Chondrocyte (in vitro differentiated cells): ENCODE measurements around the gene MRPL52. TPM values are rescaled to one million over a fixed set of nuclear protein-coding genes. Genes with fewer than 3 reads are reported as not detected.

Source experiments
- DNase-seq: peaks from one replicate; pipeline ENCODE4 v3.0.0; 2021; ENCODE audit warnings: mixed read lengths, low spot score
- H3K27ac Mint-ChIP-seq: one replicate; pipeline ENCODE4 v1.8.0; 2021; ENCODE audit warnings: mild to moderate bottlenecking, moderate library complexity, mixed read lengths; ENCODE audit not compliant: unreplicated experiment
- H3K27me3 Mint-ChIP-seq: 2 replicates; pipeline ENCODE4 v1.8.0; 2021; ENCODE audit warnings: low read depth, mixed read lengths
- H3K36me3 Mint-ChIP-seq: 2 replicates; pipeline ENCODE4 v1.8.0; 2021; ENCODE audit warnings: low read depth, mixed read lengths
- H3K4me1 Mint-ChIP-seq: 2 replicates; pipeline ENCODE4 v1.8.0; 2021; ENCODE audit warnings: low read depth, mild to moderate bottlenecking, mixed read lengths
- H3K4me3 Mint-ChIP-seq: one replicate; pipeline ENCODE4 v1.8.0; 2021; ENCODE audit warnings: mild to moderate bottlenecking, moderate library complexity, mixed read lengths; ENCODE audit not compliant: unreplicated experiment
- H3K9me3 Mint-ChIP-seq: 2 replicates; pipeline ENCODE4 v1.8.0; 2021; ENCODE audit warnings: low read depth, mixed read lengths
- CTCF ChIP-seq: fragments of 200-600 bp; sonication (generic); IDR thresholded peaks from 2 replicates; pipeline ENCODE4 v1.5.0; 2021; ENCODE audit warnings: antibody characterized with exemption, mild to moderate bottlenecking, moderate library complexity
- total RNA-seq: library from RNA; stranded (reverse); gene quantifications from 3 replicates; pipeline ENCODE4 v1.2.1, GENCODE V29; 2021

The MRPL52 gene
- total RNA-seq, 1 donor from 2014 or later, result 71.5 TPM

- H3K27me3 Mint-ChIP-seq, result no peaks in the 10 kb centered on the region
- no peaks in the 10 kb centered on the region for H3K9me3 Mint-ChIP-seq
- H3K4me1 Mint-ChIP-seq, result peaks cover 22% of the 10 kb centered on the region
- TF ChIP-seq CTCF, result no peak
- peak overlapping the region; percentile 96 for H3K27ac Mint-ChIP-seq
- H3K36me3 Mint-ChIP-seq, result peaks cover 1% of the 10 kb centered on the region
- no peak for DNase-seq
- H3K4me3 Mint-ChIP-seq, result peak overlapping the region; percentile 97
These were observed 840 bp downstream of the MRPL52 start for GRCh38 chr14:22830443-22831010.

GRCh38 chr14:22835505-22835904 is 5.8 kb downstream of the MRPL52 start:
- Mint-ChIP-seq H3K36me3 (peaks cover 16% of the 10 kb centered on the region), H3K27me3 (no peaks in the 10 kb centered on the region), H3K9me3 (no peaks in the 10 kb centered on the region), H3K4me3 (peak overlapping the region; percentile 3), H3K4me1 (peaks cover 44% of the 10 kb centered on the region), H3K27ac (peak overlapping the region; percentile 99)
- TF ChIP-seq CTCF, result no peak
- no peak for DNase-seq

- H3K36me3 Mint-ChIP-seq, result peaks cover 19% of the 10 kb centered on the region
- DNase-seq, result no peak
- peak; percentile 82 for TF ChIP-seq CTCF
These were observed 6.8 kb downstream of the MRPL52 start, which contains the start of gene MMP14 for GRCh38 chr14:22836301-22837113. TSS of gene MMP14 (plus strand) at chr14:22836585. CDS start at chr14:22836818, 233 bp downstream.

GRCh38 chr14:22837114-22837749 is 7.5 kb downstream of the MRPL52 start:
- peak; percentile 44 for TF ChIP-seq CTCF
- Mint-ChIP-seq H3K9me3 (no peaks in the 10 kb centered on the region), H3K27ac (peak overlapping the region; percentile 99), H3K27me3 (no peaks in the 10 kb centered on the region), H3K4me3 (peak overlapping the region; percentile 100), H3K36me3 (peaks cover 25% of the 10 kb centered on the region), H3K4me1 (peaks cover 53% of the 10 kb centered on the region)
- no peak for DNase-seq

More at GRCh38 chr14:22836301-22837113, 6.8 kb downstream of the MRPL52 start, which contains the start of gene MMP14:
- Mint-ChIP-seq H3K4me1 (peaks cover 47% of the 10 kb centered on the region), H3K27ac (peak within 1 kb of the TSS; percentile 99), H3K4me3 (peak within 1 kb of the TSS; percentile 100), H3K27me3 (no peaks in the 10 kb centered on the region), H3K9me3 (no peaks in the 10 kb centered on the region)
